NCI-H2107 (cell line): ENCODE measurements around the gene LCLAT1.
"Not testable (repeated sequence)": the region's sequence is repeated elsewhere in the genome, so short reads cannot be mapped to it uniquely, and the experiment has no call there.

ENCODE experiments used
- DNase-seq: peaks from one replicate; lab custom pipeline; 2025; lab: John Stamatoyannopoulos, UW

The LCLAT1 gene

DNA sequence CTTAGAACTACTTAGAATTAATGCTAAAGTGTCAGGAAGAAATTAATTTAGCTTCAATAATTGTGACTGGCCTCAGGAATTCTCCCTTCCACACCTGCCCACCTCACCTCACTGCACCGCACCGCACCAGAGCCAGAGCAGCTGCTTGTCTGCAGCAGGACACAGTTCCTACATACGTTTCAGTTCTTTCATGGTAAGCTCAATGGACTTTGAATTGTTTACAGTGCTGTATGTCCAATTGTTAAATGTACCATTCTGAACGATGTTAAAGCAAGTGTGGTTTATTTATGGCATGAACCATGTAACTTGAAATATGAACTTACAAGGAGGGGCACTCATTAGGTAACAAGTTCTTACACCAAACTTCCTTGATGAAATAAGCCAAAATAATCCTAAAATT lies 196.0 kb downstream of the LCLAT1 start:
- DNase-seq: not testable (repeated sequence)

DNA sequence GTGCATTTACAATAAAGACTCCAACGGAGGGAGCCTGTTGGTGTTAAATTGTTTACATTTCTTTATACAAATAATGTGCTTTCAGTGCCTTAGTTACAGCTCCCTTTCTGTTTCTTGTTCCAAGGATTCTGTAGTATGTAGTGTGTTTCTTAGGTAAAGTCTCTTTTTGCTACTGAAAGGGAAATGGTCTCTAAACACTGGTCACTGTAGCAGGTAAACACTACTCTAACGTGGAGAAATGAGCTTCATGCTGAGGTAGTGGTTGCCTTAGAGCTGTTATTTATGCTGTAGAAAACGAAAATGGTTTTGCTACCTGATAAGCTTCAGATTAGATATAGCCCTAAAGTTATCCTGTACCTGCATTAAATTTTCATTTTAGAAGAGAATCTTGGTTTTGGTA lies 196.6 kb downstream of the LCLAT1 start:
- no peak for DNase-seq

GRCh38 chr2:30645081-30645744 lies 198.2 kb downstream of the LCLAT1 start:
- DNase-seq: no peak

GRCh38 chr2:30645745-30646119 lies 198.7 kb downstream of the LCLAT1 start:
- DNase-seq: no peak

GRCh38 chr2:30647752-30648457 lies 200.9 kb downstream of the LCLAT1 start:
- DNase-seq: no peak

- DNase-seq: no peak
These were observed 202.2 kb downstream of the LCLAT1 start for GRCh38 chr2:30649278-30649677.

GRCh38 chr2:30649828-30650227 lies 202.8 kb downstream of the LCLAT1 start:
- DNase-seq: no peak

- no peak for DNase-seq
These were observed 205.3 kb downstream of the LCLAT1 start for GRCh38 chr2:30652271-30652915.

GRCh38 chr2:30653847-30654246 lies 206.8 kb downstream of the LCLAT1 start:
- DNase-seq: no peak

- DNase-seq: no peak
These were observed 207.4 kb downstream of the LCLAT1 start for GRCh38 chr2:30654404-30654803.

DNA sequence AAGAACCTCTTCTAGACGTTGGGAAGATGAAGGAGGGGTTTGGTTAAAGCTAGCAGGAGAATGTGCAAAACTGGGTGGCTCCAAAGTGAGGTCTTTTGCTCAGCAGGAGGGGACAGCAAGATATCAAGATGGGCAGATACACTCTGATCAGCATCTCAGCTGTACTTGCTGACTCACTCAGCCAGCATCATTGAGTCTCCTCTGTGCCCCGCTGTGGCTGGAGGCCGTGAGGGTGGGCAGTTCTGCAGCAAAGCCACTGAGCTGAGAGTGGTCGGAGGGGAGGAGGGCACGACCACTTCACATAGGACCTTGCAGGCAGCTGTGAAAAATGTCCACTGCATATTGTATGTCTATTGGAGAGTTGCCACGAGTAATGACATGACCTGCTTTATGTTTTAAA lies 208.2 kb downstream of the LCLAT1 start:
- DNase-seq: no peak

DNA sequence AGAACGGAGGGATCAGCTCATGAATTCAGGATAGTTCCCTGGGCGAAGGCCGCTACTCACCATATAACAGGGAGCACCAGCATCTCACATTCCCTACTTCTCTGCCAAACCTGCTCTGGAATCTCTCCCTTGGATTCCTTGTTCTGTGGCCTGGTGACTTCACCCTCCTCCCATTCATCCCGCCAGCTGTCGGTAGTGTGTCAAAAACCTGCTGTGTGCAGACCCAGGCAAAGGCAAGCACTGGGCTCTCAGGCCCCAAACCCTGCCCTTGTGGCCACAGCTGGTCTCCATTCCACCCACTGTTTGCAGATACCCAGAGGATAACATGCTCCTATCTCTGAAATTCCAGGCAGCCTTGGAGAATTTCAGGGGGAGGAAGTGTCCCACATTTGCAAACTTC lies 208.6 kb downstream of the LCLAT1 start:
- DNase-seq: no peak

DNA sequence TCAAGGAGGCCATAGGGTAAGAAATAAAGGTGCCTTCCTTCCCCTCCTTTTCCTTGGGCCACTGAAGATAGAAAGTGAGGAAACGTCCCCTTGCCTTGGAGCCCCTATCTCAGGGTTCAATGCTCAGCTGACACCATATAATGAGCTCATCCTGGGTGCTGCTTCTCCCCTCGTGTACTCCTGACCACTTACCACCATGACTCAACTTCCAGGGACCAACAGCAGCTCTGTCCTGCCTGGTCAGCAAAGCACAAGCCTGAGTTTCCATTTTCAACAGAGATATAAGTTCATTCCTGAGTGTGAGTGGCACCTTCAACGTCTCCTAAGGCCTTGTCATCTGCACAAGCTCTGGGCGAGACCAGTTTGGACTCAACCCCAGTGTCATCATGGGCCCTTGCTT lies 209.0 kb downstream of the LCLAT1 start:
- DNase-seq: no peak

- DNase-seq: no peak
These were observed 214.4 kb downstream of the LCLAT1 start for GRCh38 chr2:30661173-30662107.

- DNase-seq: no peak
These were observed 215.5 kb downstream of the LCLAT1 start for GRCh38 chr2:30662268-30663131.

DNA sequence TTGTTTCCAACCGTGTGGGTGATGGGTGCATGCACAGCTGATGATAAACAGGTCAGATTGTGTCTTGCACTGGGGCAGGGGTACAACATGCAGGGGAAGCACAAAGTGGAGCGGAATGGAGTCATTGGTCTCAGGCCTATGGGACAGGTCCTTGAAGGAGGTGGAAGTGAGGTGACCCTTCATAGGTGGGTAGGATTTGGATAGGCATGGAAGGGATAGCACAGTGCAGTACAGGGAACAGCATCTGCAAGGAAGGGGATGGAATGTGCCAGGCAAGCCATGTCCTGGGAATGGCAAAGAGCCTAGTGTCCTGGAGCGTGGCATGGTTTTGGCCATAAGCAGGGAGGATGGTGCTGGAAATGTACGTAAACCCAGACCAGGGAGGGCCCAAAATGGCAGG lies 216.3 kb downstream of the LCLAT1 start:
- DNase-seq: no peak

DNA sequence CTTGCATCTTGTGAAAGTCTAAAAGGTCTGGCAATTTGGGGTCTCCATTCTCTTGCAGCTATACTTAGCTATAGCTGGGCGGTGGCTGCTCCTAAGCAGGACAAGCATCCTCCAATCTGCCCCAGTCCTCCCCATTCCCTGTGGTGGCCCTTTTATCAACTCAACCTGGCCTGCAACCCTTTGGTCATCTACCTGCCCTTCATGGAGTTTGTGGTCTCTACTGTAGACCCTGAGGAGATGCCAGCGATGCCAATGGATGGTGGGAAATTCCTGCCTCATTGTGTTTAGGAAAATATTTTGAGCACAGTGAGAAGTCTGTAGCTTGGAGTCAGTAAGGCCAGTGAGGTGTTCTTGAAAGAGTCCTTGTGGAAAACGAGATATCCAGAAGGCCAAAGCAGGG lies 216.8 kb downstream of the LCLAT1 start:
- no peak for DNase-seq

- no peak for DNase-seq
These were observed 217.8 kb downstream of the LCLAT1 start for GRCh38 chr2:30664761-30665358.

- DNase-seq: no peak
These were observed 218.8 kb downstream of the LCLAT1 start for GRCh38 chr2:30665761-30666265.

GRCh38 chr2:30666266-30666874 lies 219.3 kb downstream of the LCLAT1 start:
- DNase-seq: no peak
